Measurements from ENCODE around the gene AOPEP. TPM values are rescaled to one million over a fixed set of nuclear protein-coding genes. Genes with fewer than 3 reads are reported as not detected.

Gene AOPEP
- polyA plus RNA-seq, 1 of the 3 experiments (the other 2 are of a cell fraction) = 54.6 TPM

GRCh38 chr9:94851892-94852291, 125.4 kb downstream of the AOPEP start:
- H4K20me1 ChIP-seq (ENCODE audit: insufficient read depth) = no peaks in the 10 kb centered on the region
- TF ChIP-seq TEAD4 (IDR thresholded peaks at IDR 0.05; ENCODE audit: borderline replicate concordance, insufficient read depth) (no peak), MAX (IDR thresholded peaks at IDR 0.05; ENCODE audit: low read depth) (no peak), JUND (IDR thresholded peaks at IDR 0.05) (no peak), SMC3 (IDR thresholded peaks at IDR 0.05; ENCODE audit: low read depth, low read length) (no peak), PBX3 (IDR thresholded peaks at IDR 0.05) (no peak), FOXM1 (IDR thresholded peaks at IDR 0.05; ENCODE audit: low read depth) (no peak), CHD2 (IDR thresholded peaks at IDR 0.05; ENCODE audit: low read length, partially characterized antibody) (no peak), FOSL2 (IDR thresholded peaks at IDR 0.05; ENCODE audit: borderline replicate concordance, low read depth) (no peak), GATA2 (CRISPR knock-in tag; IDR thresholded peaks at IDR 0.05) (no peak), EZH2phosphoT487 (IDR thresholded peaks at IDR 0.05; ENCODE audit: borderline replicate concordance, low read depth) (no peak), MEF2A (IDR thresholded peaks at IDR 0.05; ENCODE audit: borderline replicate concordance, low read depth) (no peak), RXRA (IDR thresholded peaks at IDR 0.05; ENCODE audit: borderline replicate concordance, low read depth) (no peak), NRF1 (IDR thresholded peaks at IDR 0.05; ENCODE audit: low read depth, low read length) (no peak)
- TF ChIP-seq, protein P1, sequence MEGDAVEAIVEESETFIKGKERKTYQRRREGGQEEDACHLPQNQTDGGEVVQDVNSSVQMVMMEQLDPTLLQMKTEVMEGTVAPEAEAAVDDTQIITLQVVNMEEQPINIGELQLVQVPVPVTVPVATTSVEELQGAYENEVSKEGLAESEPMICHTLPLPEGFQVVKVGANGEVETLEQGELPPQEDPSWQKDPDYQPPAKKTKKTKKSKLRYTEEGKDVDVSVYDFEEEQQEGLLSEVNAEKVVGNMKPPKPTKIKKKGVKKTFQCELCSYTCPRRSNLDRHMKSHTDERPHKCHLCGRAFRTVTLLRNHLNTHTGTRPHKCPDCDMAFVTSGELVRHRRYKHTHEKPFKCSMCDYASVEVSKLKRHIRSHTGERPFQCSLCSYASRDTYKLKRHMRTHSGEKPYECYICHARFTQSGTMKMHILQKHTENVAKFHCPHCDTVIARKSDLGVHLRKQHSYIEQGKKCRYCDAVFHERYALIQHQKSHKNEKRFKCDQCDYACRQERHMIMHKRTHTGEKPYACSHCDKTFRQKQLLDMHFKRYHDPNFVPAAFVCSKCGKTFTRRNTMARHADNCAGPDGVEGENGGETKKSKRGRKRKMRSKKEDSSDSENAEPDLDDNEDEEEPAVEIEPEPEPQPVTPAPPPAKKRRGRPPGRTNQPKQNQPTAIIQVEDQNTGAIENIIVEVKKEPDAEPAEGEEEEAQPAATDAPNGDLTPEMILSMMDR (IDR thresholded peaks at IDR 0.05) = no peak
- TF ChIP-seq, protein P2, sequence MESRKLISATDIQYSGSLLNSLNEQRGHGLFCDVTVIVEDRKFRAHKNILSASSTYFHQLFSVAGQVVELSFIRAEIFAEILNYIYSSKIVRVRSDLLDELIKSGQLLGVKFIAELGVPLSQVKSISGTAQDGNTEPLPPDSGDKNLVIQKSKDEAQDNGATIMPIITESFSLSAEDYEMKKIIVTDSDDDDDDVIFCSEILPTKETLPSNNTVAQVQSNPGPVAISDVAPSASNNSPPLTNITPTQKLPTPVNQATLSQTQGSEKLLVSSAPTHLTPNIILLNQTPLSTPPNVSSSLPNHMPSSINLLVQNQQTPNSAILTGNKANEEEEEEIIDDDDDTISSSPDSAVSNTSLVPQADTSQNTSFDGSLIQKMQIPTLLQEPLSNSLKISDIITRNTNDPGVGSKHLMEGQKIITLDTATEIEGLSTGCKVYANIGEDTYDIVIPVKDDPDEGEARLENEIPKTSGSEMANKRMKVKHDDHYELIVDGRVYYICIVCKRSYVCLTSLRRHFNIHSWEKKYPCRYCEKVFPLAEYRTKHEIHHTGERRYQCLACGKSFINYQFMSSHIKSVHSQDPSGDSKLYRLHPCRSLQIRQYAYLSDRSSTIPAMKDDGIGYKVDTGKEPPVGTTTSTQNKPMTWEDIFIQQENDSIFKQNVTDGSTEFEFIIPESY (IDR thresholded peaks at IDR 0.05; ENCODE audit: borderline replicate concordance, low read depth) = no peak
- TF ChIP-seq, protein P3, sequence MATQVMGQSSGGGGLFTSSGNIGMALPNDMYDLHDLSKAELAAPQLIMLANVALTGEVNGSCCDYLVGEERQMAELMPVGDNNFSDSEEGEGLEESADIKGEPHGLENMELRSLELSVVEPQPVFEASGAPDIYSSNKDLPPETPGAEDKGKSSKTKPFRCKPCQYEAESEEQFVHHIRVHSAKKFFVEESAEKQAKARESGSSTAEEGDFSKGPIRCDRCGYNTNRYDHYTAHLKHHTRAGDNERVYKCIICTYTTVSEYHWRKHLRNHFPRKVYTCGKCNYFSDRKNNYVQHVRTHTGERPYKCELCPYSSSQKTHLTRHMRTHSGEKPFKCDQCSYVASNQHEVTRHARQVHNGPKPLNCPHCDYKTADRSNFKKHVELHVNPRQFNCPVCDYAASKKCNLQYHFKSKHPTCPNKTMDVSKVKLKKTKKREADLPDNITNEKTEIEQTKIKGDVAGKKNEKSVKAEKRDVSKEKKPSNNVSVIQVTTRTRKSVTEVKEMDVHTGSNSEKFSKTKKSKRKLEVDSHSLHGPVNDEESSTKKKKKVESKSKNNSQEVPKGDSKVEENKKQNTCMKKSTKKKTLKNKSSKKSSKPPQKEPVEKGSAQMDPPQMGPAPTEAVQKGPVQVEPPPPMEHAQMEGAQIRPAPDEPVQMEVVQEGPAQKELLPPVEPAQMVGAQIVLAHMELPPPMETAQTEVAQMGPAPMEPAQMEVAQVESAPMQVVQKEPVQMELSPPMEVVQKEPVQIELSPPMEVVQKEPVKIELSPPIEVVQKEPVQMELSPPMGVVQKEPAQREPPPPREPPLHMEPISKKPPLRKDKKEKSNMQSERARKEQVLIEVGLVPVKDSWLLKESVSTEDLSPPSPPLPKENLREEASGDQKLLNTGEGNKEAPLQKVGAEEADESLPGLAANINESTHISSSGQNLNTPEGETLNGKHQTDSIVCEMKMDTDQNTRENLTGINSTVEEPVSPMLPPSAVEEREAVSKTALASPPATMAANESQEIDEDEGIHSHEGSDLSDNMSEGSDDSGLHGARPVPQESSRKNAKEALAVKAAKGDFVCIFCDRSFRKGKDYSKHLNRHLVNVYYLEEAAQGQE (IDR thresholded peaks at IDR 0.05; ENCODE audit: low read depth, low read length) = no peak
- TF ChIP-seq, protein P4, sequence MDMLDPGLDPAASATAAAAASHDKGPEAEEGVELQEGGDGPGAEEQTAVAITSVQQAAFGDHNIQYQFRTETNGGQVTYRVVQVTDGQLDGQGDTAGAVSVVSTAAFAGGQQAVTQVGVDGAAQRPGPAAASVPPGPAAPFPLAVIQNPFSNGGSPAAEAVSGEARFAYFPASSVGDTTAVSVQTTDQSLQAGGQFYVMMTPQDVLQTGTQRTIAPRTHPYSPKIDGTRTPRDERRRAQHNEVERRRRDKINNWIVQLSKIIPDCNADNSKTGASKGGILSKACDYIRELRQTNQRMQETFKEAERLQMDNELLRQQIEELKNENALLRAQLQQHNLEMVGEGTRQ (IDR thresholded peaks at IDR 0.05; ENCODE audit: borderline replicate concordance, low read depth, low read length) = no peak
- no peaks in the 10 kb centered on the region for H3K79me2 ChIP-seq (ENCODE audit: insufficient read depth)
- DNase-seq = no peak
- no peak overlapping the region for H3K9ac ChIP-seq
- no peaks in the 10 kb centered on the region for H3K27me3 ChIP-seq (ENCODE audit: insufficient read depth)
- peaks cover 4 to 10% of the 10 kb centered on the region in 2 experiments; a peak in 3 of 4 replicates for H3K4me1 ChIP-seq (ENCODE audit: control insufficient read depth in 1 of 2, insufficient read depth in 2 of 2, low read depth in 1 of 2, low read length in 1 of 2)
- ChIA-PET POLR2A (no interaction called here), CTCF (interaction anchor here (1.2 to 1.9 kb wide), 2 partner anchors 10 to 13 kb away, joined by 3 to 7 read pairs; no protein-coding TSS in a partner anchor)
- WGBS (ENCODE audit: low lambda C conversion rate) = 83% methylated on average over 5 of the region's 5 CpGs
- H3K4me3 ChIP-seq (ENCODE audit: low read depth in 2 of 2, low read length in 1 of 2) = no peak overlapping the region
- H3K27ac ChIP-seq (ENCODE audit: low read depth in 2 of 2, low read length in 1 of 2) = no peak overlapping the region
- H3K9me2 ChIP-seq = no peaks in the 10 kb centered on the region
- H3K9me3 ChIP-seq = no peaks in the 10 kb centered on the region
- no peak overlapping the region for H2AFZ ChIP-seq (ENCODE audit: low read depth)
- H3K36me3 ChIP-seq (replicated peaks in 1 of 2; ENCODE audit: control insufficient read depth in 1 of 2, insufficient read depth in 2 of 2, low read length in 1 of 2) = no peaks in the 10 kb centered on the region
- peaks cover 4% of the 10 kb centered on the region for H3F3A ChIP-seq (replicated peaks; ENCODE audit: insufficient read depth)
- H3K4me2 ChIP-seq = no peak overlapping the region
